SK-N-SH (cell line): ENCODE measurements around the gene NOS2. TPM values are rescaled to one million over a fixed set of nuclear protein-coding genes. Genes with fewer than 3 reads are reported as not detected.
"Not testable (repeated sequence)": the region's sequence is repeated elsewhere in the genome, so short reads cannot be mapped to it uniquely, and the experiment has no call there.

ENCODE experiments used
- CTCF ChIA-PET: fragments of 300-600, 350-600 bp; formaldehyde crosslinking; extraction: SDS; loops from one replicate; lab custom pipeline; 2021; lab: Yijun Ruan, JAX
- POLR2A ChIA-PET: fragments of 350-600 bp; sonication (Branson Sonifier 250); formaldehyde crosslinking; extraction: SDS; loops from one replicate; lab custom pipeline; 2020; ENCODE audit warnings: antibody characterized with exemption, inconsistent platforms; lab: Yijun Ruan, JAX
- DNase-seq: peaks from one replicate; pipeline ENCODE4 v3.0.0; 2012
- H2AFZ ChIP-seq: fragments of 200-600 bp; sonication (generic); 2 replicates; pipeline ENCODE4 v1.8.1; 2016; ENCODE audit warnings: antibody characterized with exemption, mild to moderate bottlenecking, low read depth
- H3F3A ChIP-seq: fragments of 200-600 bp; sonication (generic); replicated peaks from 2 replicates; pipeline ENCODE3; 2016; ENCODE audit warnings: antibody characterized with exemption, mild to moderate bottlenecking; ENCODE audit not compliant: insufficient read depth
- H3K27ac ChIP-seq, 2 experiments: fragments of 200-500 bp in 1 of 2; fragments of 200-600 bp in 1 of 2; sonication (Bioruptor generic) in 1 of 2; sonication (generic), shearing (Covaris generic) in 1 of 2; 2 replicates each; pipeline versions ENCODE4 v1.5.1 to v1.6.1; 2014 to 2016; ENCODE audit warnings: low read depth in 2 of 2, inconsistent platforms in 1 of 2, low read length in 1 of 2, mild to moderate bottlenecking in 1 of 2, mixed read lengths in 1 of 2
- H3K27me3 ChIP-seq: fragments of 200-600 bp; sonication (generic), shearing (Covaris generic); 2 replicates; pipeline ENCODE4 v1.6.1; 2016; ENCODE audit warnings: mixed run types; ENCODE audit not compliant: insufficient read depth
- H3K36me3 ChIP-seq, 2 experiments: fragments of 200-500 bp in 1 of 2; fragments of 200-600 bp in 1 of 2; sonication (Bioruptor generic) in 1 of 2; sonication (generic) in 1 of 2; replicated peaks in 1 of 2; 2 replicates each; pipeline versions ENCODE3 to v1.5.1; 2014 to 2016; ENCODE audit warnings: low read length in 1 of 2, mild to moderate bottlenecking in 1 of 2; ENCODE audit not compliant: insufficient read depth in 2 of 2, control insufficient read depth in 1 of 2
- H3K4me1 ChIP-seq, 2 experiments: fragments of 200-500 bp in 1 of 2; fragments of 200-600 bp in 1 of 2; sonication (Bioruptor generic) in 1 of 2; sonication (generic), shearing (Covaris generic) in 1 of 2; 2 replicates each; pipeline versions ENCODE4 v1.5.1 to v1.6.1; 2014 to 2016; ENCODE audit warnings: low read depth in 1 of 2, low read length in 1 of 2, mixed run types in 1 of 2; ENCODE audit not compliant: insufficient read depth in 2 of 2, control insufficient read depth in 1 of 2
- H3K4me2 ChIP-seq: fragments of 200-600 bp; sonication (generic), shearing (Covaris generic); 2 replicates; pipeline ENCODE4 v1.6.1; 2017; ENCODE audit warnings: mixed run types
- H3K4me3 ChIP-seq, 2 experiments: fragments of 200-500 bp in 1 of 2; fragments of 200-600 bp in 1 of 2; sonication (Bioruptor generic) in 1 of 2; sonication (generic), shearing (Covaris generic) in 1 of 2; 2 replicates each; pipeline versions ENCODE4 v1.5.1 to v1.8.1; 2014 to 2016; ENCODE audit warnings: low read depth in 2 of 2, inconsistent platforms in 1 of 2, low read length in 1 of 2, mild to moderate bottlenecking in 1 of 2, mixed read lengths in 1 of 2, moderate library complexity in 1 of 2
- H3K79me2 ChIP-seq: fragments of 200-600 bp; sonication (generic); 2 replicates; pipeline ENCODE4 v1.8.1; 2017; ENCODE audit warnings: mild to moderate bottlenecking; ENCODE audit not compliant: insufficient read depth
- H3K9ac ChIP-seq: fragments of 200-600 bp; sonication (generic); 2 replicates; pipeline ENCODE4 v1.6.1; 2017; ENCODE audit warnings: mixed run types
- H3K9me2 ChIP-seq: fragments of 200-600 bp; sonication (generic); 2 replicates; pipeline ENCODE4 v1.6.1; 2017; ENCODE audit warnings: mixed run types
- H3K9me3 ChIP-seq: fragments of 200-600 bp; sonication (generic); 2 replicates; pipeline ENCODE4 v1.6.1; 2017; ENCODE audit warnings: mixed run types, mild to moderate bottlenecking, moderate library complexity
- H4K20me1 ChIP-seq: fragments of 200-600 bp; sonication (generic); 2 replicates; pipeline ENCODE4 v1.6.1; 2017; ENCODE audit warnings: mild to moderate bottlenecking, mixed run types; ENCODE audit not compliant: insufficient read depth
- CHD2 ChIP-seq: fragments of 150-350 bp; IDR thresholded peaks from 2 replicates; pipeline ENCODE4 v1.6.1; 2018; ENCODE audit warnings: low read length; ENCODE audit not compliant: partially characterized antibody
- ELF1 ChIP-seq: IDR thresholded peaks from 2 replicates; pipeline ENCODE4 v1.4.0; 2012
- EP300 ChIP-seq, 2 experiments: IDR thresholded peaks; 2 replicates each; pipeline versions ENCODE4 v1.4.0 to v1.6.1; 2012; ENCODE audit warnings: borderline replicate concordance in 1 of 2, low read depth in 1 of 2, low read length in 1 of 2
- EZH2phosphoT487 ChIP-seq: fragments of 200-600 bp; sonication (generic); IDR thresholded peaks from 2 replicates; pipeline ENCODE4 v1.6.1; 2017; ENCODE audit warnings: low read depth, mixed run types, mild to moderate bottlenecking, antibody characterized with exemption, moderate library complexity, borderline replicate concordance
- FOXM1 ChIP-seq: IDR thresholded peaks from 2 replicates; pipeline ENCODE4 v1.4.0; 2012; ENCODE audit warnings: low read depth, mild to moderate bottlenecking
- GABPA ChIP-seq: IDR thresholded peaks from 2 replicates; pipeline ENCODE4 v1.4.0; 2012; ENCODE audit warnings: low read depth, mild to moderate bottlenecking
- NFIC ChIP-seq: IDR thresholded peaks from 2 replicates; pipeline ENCODE4 v1.4.0; 2012; ENCODE audit warnings: borderline replicate concordance
- RXRA ChIP-seq: IDR thresholded peaks from 2 replicates; pipeline ENCODE4 v1.4.0; 2012; ENCODE audit warnings: low read depth, mild to moderate bottlenecking, borderline replicate concordance
- SMC3 ChIP-seq: IDR thresholded peaks from 2 replicates; pipeline ENCODE4 v1.6.1; 2012; ENCODE audit warnings: low read depth, low read length, improper control_type of control experiment
- WGBS: methylation state at CpG from one replicate; pipeline ENCODE4 v1.1.6; 2017; ENCODE audit warnings: low lambda C conversion rate; 5-methylcytosine and 5-hydroxymethylcytosine counted together
- polyA plus RNA-seq, 3 experiments: library from polyadenylated mRNA; depleted of rRNA; stranded (reverse); fragments of >200 nt; gene quantifications; 2 replicates each; pipeline ENCODE4 v1.2.3, GENCODE V29; 2012
- TF ChIP-seq, protein P1 (sequence below): fragments of 200-600 bp; sonication (generic); IDR thresholded peaks from 2 replicates; pipeline ENCODE4 v1.6.1; 2017; ENCODE audit warnings: antibody characterized with exemption, mild to moderate bottlenecking, moderate library complexity
- TF ChIP-seq, protein P2 (sequence below): IDR thresholded peaks from 2 replicates; pipeline ENCODE4 v1.4.0; 2012; ENCODE audit warnings: low read depth, borderline replicate concordance
- TF ChIP-seq, protein P3 (sequence below): IDR thresholded peaks from 2 replicates; pipeline ENCODE4 v1.4.0; 2012; ENCODE audit warnings: low read depth

Gene NOS2
- polyA plus RNA-seq, 1 of the 3 experiments (the other 2 are of a cell fraction) = not detected

DNA sequence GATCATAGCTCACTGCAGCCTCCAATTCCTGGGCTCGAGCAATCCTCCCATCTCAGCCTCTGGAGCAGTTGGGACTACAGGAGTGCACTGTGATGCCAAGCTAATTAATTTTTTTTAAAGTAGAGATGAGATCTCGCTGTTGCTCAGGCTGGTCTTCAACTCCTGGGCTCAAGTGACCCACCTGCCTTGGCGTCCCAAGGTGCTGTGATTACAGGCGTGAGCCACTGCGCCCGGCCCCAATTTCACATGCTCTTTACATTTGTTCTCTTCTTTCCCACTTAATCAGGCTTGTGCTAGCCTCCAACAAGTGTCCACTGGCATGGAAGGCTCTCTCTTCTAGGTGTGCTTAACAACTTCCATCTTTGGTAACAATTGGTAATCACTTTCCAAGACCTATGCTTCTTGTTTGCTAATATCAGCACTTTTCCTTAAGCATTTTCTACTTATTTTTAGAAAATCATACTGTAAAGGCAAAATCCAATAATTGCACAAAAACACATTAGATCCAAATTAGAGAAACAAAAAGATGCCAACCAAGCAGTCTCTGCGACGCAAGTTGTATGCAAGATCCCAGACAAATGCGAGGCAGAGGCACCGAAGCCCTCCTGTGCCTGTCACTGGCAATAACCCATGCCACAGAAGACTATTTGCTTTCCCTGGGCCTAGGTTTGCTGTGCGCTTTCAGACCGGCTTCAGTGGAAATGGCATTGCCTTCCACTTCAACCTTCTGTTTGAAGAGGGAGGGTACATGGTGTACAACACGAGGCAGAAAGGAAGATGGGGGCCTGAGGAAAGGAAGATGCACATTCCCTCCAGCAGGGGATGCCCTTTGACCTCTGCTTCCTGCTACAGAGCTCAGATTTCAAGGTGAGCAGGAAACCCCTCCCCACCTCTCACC is 52.6 kb downstream of the NOS2 start:
- TF ChIP-seq, protein P1, sequence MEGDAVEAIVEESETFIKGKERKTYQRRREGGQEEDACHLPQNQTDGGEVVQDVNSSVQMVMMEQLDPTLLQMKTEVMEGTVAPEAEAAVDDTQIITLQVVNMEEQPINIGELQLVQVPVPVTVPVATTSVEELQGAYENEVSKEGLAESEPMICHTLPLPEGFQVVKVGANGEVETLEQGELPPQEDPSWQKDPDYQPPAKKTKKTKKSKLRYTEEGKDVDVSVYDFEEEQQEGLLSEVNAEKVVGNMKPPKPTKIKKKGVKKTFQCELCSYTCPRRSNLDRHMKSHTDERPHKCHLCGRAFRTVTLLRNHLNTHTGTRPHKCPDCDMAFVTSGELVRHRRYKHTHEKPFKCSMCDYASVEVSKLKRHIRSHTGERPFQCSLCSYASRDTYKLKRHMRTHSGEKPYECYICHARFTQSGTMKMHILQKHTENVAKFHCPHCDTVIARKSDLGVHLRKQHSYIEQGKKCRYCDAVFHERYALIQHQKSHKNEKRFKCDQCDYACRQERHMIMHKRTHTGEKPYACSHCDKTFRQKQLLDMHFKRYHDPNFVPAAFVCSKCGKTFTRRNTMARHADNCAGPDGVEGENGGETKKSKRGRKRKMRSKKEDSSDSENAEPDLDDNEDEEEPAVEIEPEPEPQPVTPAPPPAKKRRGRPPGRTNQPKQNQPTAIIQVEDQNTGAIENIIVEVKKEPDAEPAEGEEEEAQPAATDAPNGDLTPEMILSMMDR = peak; percentile 34; the same call in 1 of the 2 replicates
- TF ChIP-seq RXRA = no peak
- TF ChIP-seq NFIC = no peak
- TF ChIP-seq GABPA = no peak
- no peak for TF ChIP-seq EZH2phosphoT487
- TF ChIP-seq, all 33 proteins: peak for 1
- Histone ChIP-seq H3K4me2 (no peak overlapping the region), H3K9me2 (no peaks in the 10 kb centered on the region), H3K4me1 (no peaks in the 10 kb centered on the region), H4K20me1 (no peaks in the 10 kb centered on the region), H3K36me3 (no peaks in the 10 kb centered on the region), H3K9me3 (no peaks in the 10 kb centered on the region), H3K4me3 (no peak overlapping the region; a peak in 1 of 4 replicates), H2AFZ (no peak overlapping the region), H3K9ac (no peak overlapping the region), H3K27ac (no peak overlapping the region), H3F3A (no peaks in the 10 kb centered on the region), H3K79me2 (no peaks in the 10 kb centered on the region), H3K27me3 (no peaks in the 10 kb centered on the region; the same call in 1 of the 2 replicates)
- DNase-seq = no peak
- ChIA-PET POLR2A (no interaction called here), CTCF (interaction anchor here (0.6 to 3.0 kb wide), 8 partner anchors 9 to 133 kb away, joined by 3 to 12 read pairs (median 4); no protein-coding TSS in a partner anchor)
- WGBS = 60% methylated on average over 13 of the region's 13 CpGs

DNA sequence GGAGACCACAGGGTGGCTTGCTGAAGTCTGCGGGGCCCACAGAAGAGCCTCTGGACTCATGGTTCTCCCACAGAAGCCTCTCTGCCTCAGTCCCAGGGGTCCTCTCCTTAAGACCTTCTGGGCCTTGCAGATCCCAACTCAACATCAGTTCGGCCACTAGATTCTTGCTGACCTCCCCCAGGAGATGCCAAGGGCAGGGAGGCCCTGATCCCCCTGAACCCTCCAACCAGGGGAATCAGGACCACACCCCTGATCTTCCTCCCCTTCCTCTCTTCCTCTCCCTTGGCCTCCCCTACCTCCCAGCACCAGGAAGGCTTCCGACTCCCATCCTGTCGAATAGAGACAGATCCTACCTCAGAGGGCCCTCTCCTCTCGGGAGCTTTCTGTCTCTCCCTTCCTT is 53.4 kb downstream of the NOS2 start:
- H2AFZ ChIP-seq = no peak overlapping the region
- POLR2A ChIA-PET = no interaction called here
- CTCF ChIA-PET = interaction anchor here (0.6 to 1.2 kb wide), 4 partner anchors 9 to 92 kb away, joined by 4 to 5 read pairs (median 4); no protein-coding TSS in a partner anchor
- no peak for DNase-seq
- H3K4me2 ChIP-seq = no peak overlapping the region
- H3K79me2 ChIP-seq = no peaks in the 10 kb centered on the region
- H4K20me1 ChIP-seq = no peaks in the 10 kb centered on the region
- TF ChIP-seq CHD2 (no peak), FOXM1 (no peak), SMC3 (no peak), ELF1 (no peak), EP300 (IDR thresholded peaks at IDR 0.05; ENCODE audit: borderline replicate concordance in 1 of 2, low read depth in 1 of 2, low read length in 1 of 2) (no peak)
- TF ChIP-seq, protein P2, sequence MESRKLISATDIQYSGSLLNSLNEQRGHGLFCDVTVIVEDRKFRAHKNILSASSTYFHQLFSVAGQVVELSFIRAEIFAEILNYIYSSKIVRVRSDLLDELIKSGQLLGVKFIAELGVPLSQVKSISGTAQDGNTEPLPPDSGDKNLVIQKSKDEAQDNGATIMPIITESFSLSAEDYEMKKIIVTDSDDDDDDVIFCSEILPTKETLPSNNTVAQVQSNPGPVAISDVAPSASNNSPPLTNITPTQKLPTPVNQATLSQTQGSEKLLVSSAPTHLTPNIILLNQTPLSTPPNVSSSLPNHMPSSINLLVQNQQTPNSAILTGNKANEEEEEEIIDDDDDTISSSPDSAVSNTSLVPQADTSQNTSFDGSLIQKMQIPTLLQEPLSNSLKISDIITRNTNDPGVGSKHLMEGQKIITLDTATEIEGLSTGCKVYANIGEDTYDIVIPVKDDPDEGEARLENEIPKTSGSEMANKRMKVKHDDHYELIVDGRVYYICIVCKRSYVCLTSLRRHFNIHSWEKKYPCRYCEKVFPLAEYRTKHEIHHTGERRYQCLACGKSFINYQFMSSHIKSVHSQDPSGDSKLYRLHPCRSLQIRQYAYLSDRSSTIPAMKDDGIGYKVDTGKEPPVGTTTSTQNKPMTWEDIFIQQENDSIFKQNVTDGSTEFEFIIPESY = no peak
- TF ChIP-seq, protein P3, sequence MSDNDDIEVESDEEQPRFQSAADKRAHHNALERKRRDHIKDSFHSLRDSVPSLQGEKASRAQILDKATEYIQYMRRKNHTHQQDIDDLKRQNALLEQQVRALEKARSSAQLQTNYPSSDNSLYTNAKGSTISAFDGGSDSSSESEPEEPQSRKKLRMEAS = no peak
- no peaks in the 10 kb centered on the region for H3K36me3 ChIP-seq
- H3F3A ChIP-seq = no peaks in the 10 kb centered on the region
- H3K27me3 ChIP-seq = no peaks in the 10 kb centered on the region; the same call in 1 of the 2 replicates
- no peak overlapping the region for H3K27ac ChIP-seq
- H3K9me2 ChIP-seq = no peaks in the 10 kb centered on the region
- 48% methylated on average over 4 of the region's 5 CpGs for WGBS
- H3K4me3 ChIP-seq = no peak overlapping the region
- H3K4me1 ChIP-seq = no peaks in the 10 kb centered on the region
- H3K9me3 ChIP-seq = no peaks in the 10 kb centered on the region
- H3K9ac ChIP-seq = no peak overlapping the region

DNA sequence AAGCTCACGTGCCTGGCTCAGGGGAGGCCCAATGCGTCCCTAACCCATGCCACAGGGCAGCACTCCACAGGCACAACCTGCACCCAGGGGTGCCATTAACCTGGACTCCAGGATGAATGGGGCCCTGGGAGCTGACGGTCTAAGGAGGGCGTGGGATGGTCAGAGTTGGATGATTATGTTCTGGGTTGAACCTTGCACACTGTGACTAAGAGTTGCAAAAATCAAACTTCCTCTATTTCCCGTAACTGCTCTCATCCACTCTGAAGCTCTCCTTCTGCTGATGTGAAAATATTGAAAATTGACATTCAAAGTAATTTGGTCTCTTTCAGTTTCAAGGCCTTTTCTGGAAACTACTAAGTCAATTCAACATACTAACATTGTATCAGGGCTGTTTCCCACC is 54.0 kb downstream of the NOS2 start:
- H3K4me2 ChIP-seq, H3K9me3 ChIP-seq, H3K27ac ChIP-seq, DNase-seq, H3K27me3 ChIP-seq, H3K79me2 ChIP-seq, H3F3A ChIP-seq, H3K36me3 ChIP-seq, POLR2A ChIA-PET, H3K9ac ChIP-seq, H3K4me3 ChIP-seq, H3K9me2 ChIP-seq, H3K4me1 ChIP-seq, H4K20me1 ChIP-seq, H2AFZ ChIP-seq: not testable (repeated sequence)
- CTCF ChIA-PET = interaction anchor here (0.9 to 1.2 kb wide), 2 partner anchors 10 to 91 kb away, joined by 4 to 5 read pairs; no protein-coding TSS in a partner anchor
- WGBS = 61% methylated on average over 1 of the region's 5 CpGs
